GM06990 (cell line): Measurements from ENCODE around the gene OMA1.

ENCODE experiments used
- DNase-seq: peaks from one replicate; pipeline ENCODE4 v3.0.0-alpha.2; 2011; ENCODE audit not compliant: insufficient read length; ENCODE audit errors: extremely low read depth
- H3K27me3 ChIP-seq: replicated peaks from 2 replicates; pipeline ENCODE4 v1.6.0; 2011; ENCODE audit warnings: low read length; ENCODE audit not compliant: control insufficient read depth, insufficient read depth
- H3K36me3 ChIP-seq: 2 replicates; pipeline ENCODE4 v1.5.1; 2011; ENCODE audit warnings: low read length; ENCODE audit not compliant: control insufficient read depth, insufficient read depth
- H3K4me3 ChIP-seq: replicated peaks from 2 replicates; pipeline ENCODE4 v1.5.1; 2011; ENCODE audit warnings: low read depth, mild to moderate bottlenecking, control low read depth, low read length
- CTCF ChIP-seq: IDR thresholded peaks from 2 replicates; pipeline ENCODE4 v1.5.1; 2011; ENCODE audit warnings: low read length, control low read depth, mild to moderate bottlenecking, inconsistent platforms; ENCODE audit not compliant: insufficient read depth, poor library complexity, severe bottlenecking

The OMA1 gene

GRCh38 chr1:58442114-58442513, 104.4 kb downstream of the OMA1 start:
- no peak overlapping the region for H3K4me3 ChIP-seq
- no peak for DNase-seq
- no peaks in the 10 kb centered on the region for H3K36me3 ChIP-seq
- TF ChIP-seq CTCF: no peak
- H3K27me3 ChIP-seq: no peaks in the 10 kb centered on the region

DNA sequence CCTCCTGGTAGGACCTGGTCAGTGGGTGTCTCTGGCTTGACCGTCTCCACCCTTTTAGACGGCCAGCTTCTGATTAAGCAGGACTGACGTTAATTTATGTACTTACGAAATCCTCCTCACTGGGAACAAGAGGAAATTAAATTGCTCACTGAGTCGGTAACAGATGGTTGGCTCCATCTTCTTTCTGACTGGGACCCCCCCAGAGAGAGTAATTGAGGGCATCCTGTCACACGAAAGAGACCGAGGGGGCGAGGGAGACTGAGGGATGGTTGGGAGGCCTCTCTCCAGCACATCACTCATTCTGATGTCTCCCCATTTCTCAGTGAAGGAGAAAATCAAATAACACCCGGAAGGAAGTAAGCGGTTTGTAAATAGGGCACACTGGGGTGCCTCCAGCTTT, 104.8 kb downstream of the OMA1 start:
- TF ChIP-seq CTCF: no peak
- Histone ChIP-seq H3K27me3 (no peaks in the 10 kb centered on the region), H3K4me3 (no peak overlapping the region), H3K36me3 (no peaks in the 10 kb centered on the region)
- DNase-seq: no peak

DNA sequence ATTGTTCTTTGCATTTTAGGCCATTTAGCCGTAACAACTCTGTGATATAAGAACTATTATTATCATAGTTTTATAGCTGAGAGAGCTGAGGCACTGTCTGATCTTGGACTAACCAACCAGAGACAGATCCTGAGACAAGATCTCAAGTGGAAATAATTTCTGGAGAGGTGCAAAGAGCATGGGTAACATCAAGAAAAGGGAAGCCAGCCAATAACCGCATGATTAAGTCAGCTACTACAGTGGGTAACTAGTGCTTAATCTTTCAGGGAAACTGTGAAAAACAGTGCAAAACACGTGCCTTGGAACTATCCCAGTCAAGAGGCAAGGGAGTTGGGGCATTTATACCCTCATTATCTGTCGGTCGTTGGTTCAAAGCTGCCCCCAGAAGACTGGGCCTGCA, 105.8 kb downstream of the OMA1 start:
- Histone ChIP-seq H3K36me3 (no peaks in the 10 kb centered on the region), H3K4me3 (no peak overlapping the region)
- no peak for DNase-seq

GRCh38 chr1:58439946-58440345, 106.6 kb downstream of the OMA1 start:
- Histone ChIP-seq H3K4me3 (no peak overlapping the region), H3K27me3 (no peaks in the 10 kb centered on the region), H3K36me3 (no peaks in the 10 kb centered on the region)
- TF ChIP-seq CTCF: no peak
- DNase-seq: no peak

More for the DNA sequence above, 105.8 kb downstream of the OMA1 start:
- no peaks in the 10 kb centered on the region for H3K27me3 ChIP-seq
- no peak for TF ChIP-seq CTCF

DNA sequence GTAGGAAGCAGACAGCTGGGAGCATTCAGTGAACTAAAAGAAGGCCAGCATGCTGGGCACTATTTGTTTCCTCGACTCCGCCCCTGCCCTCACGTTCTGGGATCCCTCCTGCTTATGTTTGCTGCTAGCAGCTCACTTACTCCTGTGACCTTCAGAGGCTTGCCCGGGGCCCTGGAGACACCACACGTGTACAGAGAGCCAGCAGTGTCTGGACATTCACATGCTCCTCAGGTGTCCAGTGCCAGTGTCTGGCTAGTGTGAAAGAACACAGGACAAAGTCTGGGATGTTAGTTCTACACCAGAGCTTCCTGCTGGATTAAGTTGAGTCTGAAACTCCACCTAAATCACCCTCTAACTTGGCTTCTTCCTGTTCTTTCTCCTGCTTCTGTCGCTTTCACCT, 108.1 kb downstream of the OMA1 start:
- H3K27me3 ChIP-seq: no peaks in the 10 kb centered on the region
- no peak for TF ChIP-seq CTCF
- DNase-seq: no peak

GRCh38 chr1:58437623-58438022, 108.9 kb downstream of the OMA1 start:
- DNase-seq: no peak
- no peaks in the 10 kb centered on the region for H3K36me3 ChIP-seq
- no peak for TF ChIP-seq CTCF
- no peak overlapping the region for H3K4me3 ChIP-seq
- no peaks in the 10 kb centered on the region for H3K27me3 ChIP-seq

More for the DNA sequence above, 108.1 kb downstream of the OMA1 start:
- no peaks in the 10 kb centered on the region for H3K36me3 ChIP-seq
- no peak overlapping the region for H3K4me3 ChIP-seq
